GM12878 (cell line): ENCODE results near the gene RPL10A. TPM values are rescaled to one million over a fixed set of nuclear protein-coding genes. Genes with fewer than 3 reads are reported as not detected.
"Not testable (repeated sequence)": the region's sequence is repeated elsewhere in the genome, so short reads cannot be mapped to it uniquely, and the experiment has no call there.

Source experiments
- ATAC-seq: fragments of 200-7000 bp; cut with Tn5 transposase; 3 replicates; pipeline ENCODE4 v1.9.1; 2020; ENCODE audit warnings: mild to moderate bottlenecking, moderate library complexity
- BruUV-seq: library from RNA; stranded (reverse); fragments of 400-500 nt; replicated peaks from 2 replicates; lab custom pipeline; 2021; lab: Mats Ljungman, UMichigan
- CTCF ChIA-PET: fragments of 300-600 bp; sonication (Branson Sonifier 250); formaldehyde crosslinking; extraction: SDS; loops from one replicate; lab custom pipeline; 2021; ENCODE audit warnings: inconsistent platforms; lab: Yijun Ruan, JAX
- POLR2A ChIA-PET: fragments of 350-600 bp; formaldehyde crosslinking; extraction: SDS; loops from one replicate; lab custom pipeline; 2021; ENCODE audit warnings: inconsistent platforms; lab: Charles Lee
- RAD21 ChIA-PET: fragments of 300-600 bp; sonication (Branson Sonifier 250); formaldehyde crosslinking; loops from one replicate; lab custom pipeline; 2023; ENCODE audit warnings: antibody characterized with exemption; ENCODE audit not compliant: unreplicated experiment; lab: Charles Lee
- SMC1A ChIA-PET: fragments of 300-600 bp; sonication (Branson Sonifier 250); formaldehyde crosslinking; loops from one replicate; lab custom pipeline; 2023; ENCODE audit not compliant: unreplicated experiment, uncharacterized antibody; lab: Charles Lee
- DNase-seq: peaks from one replicate; pipeline ENCODE4 v3.0.0-alpha.2; 2011; ENCODE audit warnings: low read depth, low spot score
- FAIRE-seq: peaks from 3 replicates; lab custom pipeline; 2011; peaks lifted over from hg19 to GRCh38; lab: Jason Lieb, UNC
- H2AFZ ChIP-seq: 2 replicates; pipeline ENCODE4 v1.6.0; 2011; ENCODE audit warnings: low read depth, low read length, control low read depth; ENCODE audit not compliant: control insufficient read depth
- H3K27ac ChIP-seq: 2 replicates; pipeline ENCODE4 v1.5.1; 2011; ENCODE audit warnings: control low read depth; ENCODE audit not compliant: control insufficient read depth, insufficient read depth
- H3K27me3 ChIP-seq, 2 experiments: replicated peaks in 1 of 2; 2 replicates each; pipeline versions ENCODE4 v1.6.0 to v1.6.1; 2011; ENCODE audit warnings: low read length in 1 of 2; ENCODE audit not compliant: control insufficient read depth in 2 of 2, insufficient read depth in 2 of 2
- H3K36me3 ChIP-seq, 2 experiments: 2 replicates each; pipeline ENCODE4 v1.5.1; 2011; ENCODE audit warnings: low read length in 1 of 2; ENCODE audit not compliant: control insufficient read depth in 2 of 2, insufficient read depth in 2 of 2
- H3K4me1 ChIP-seq: 2 replicates; pipeline ENCODE4 v1.6.1; 2011; ENCODE audit warnings: mild to moderate bottlenecking, low read length, moderate library complexity, mixed read lengths; ENCODE audit not compliant: control insufficient read depth, insufficient read depth
- H3K4me2 ChIP-seq: 2 replicates; pipeline ENCODE4 v1.6.0; 2011; ENCODE audit warnings: control low read depth; ENCODE audit not compliant: control insufficient read depth, insufficient read depth
- H3K4me3 ChIP-seq: fragments of 200-600 bp; sonication (generic); 2 replicates; pipeline ENCODE4 v1.5.1; 2016
- H3K79me2 ChIP-seq: 2 replicates; pipeline ENCODE4 v1.6.0; 2011; ENCODE audit warnings: low read length; ENCODE audit not compliant: control insufficient read depth, insufficient read depth
- H3K9ac ChIP-seq: 2 replicates; pipeline ENCODE4 v1.8.0; 2011; ENCODE audit warnings: low read length, control low read depth, mixed read lengths; ENCODE audit not compliant: control insufficient read depth, insufficient read depth
- H3K9me3 ChIP-seq: replicated peaks from 3 replicates; pipeline ENCODE4 v1.5.1; 2011; ENCODE audit warnings: mild to moderate bottlenecking, low read length; ENCODE audit not compliant: control insufficient read depth, insufficient read depth
- H4K20me1 ChIP-seq: 2 replicates; pipeline ENCODE4 v1.6.0; 2011; ENCODE audit not compliant: control insufficient read depth, insufficient read depth
- EGR1 ChIP-seq, 2 experiments: IDR thresholded peaks; 1 replicate in 1 of 2; 2 replicates in 1 of 2; pipeline ENCODE4 v1.6.1; 2011 to 2012; ENCODE audit warnings: low read depth in 2 of 2, low read length in 2 of 2, borderline replicate concordance in 1 of 2, mild to moderate bottlenecking in 1 of 2, moderate library complexity in 1 of 2
- EP300 ChIP-seq, 2 experiments: fragments of 150-350 bp in 1 of 2; IDR thresholded peaks; 2 replicates each; pipeline ENCODE4 v1.6.1; 2011 to 2012; ENCODE audit warnings: low read depth in 2 of 2, low read length in 2 of 2, borderline replicate concordance in 1 of 2, improper control_type of control experiment in 1 of 2, inconsistent platforms in 1 of 2; ENCODE audit not compliant: control insufficient read depth in 1 of 2
- ESRRA ChIP-seq: IDR thresholded peaks from 2 replicates; pipeline ENCODE4 v1.6.1; 2012; ENCODE audit warnings: mild to moderate bottlenecking, low read length, improper control_type of control experiment
- IKZF2 ChIP-seq, 2 experiments: fragments of 450-650 bp; IDR thresholded peaks; 2 replicates each; pipeline ENCODE4 v1.6.1; 2017; ENCODE audit warnings: mild to moderate bottlenecking in 2 of 2, moderate library complexity in 2 of 2
- NFIC ChIP-seq: IDR thresholded peaks from 2 replicates; pipeline ENCODE4 v1.6.1; 2012; ENCODE audit warnings: low read depth, mild to moderate bottlenecking, inconsistent platforms, low read length, moderate library complexity
- WGBS: methylation state at CpG from one replicate; pipeline ENCODE4 v1.1.6; 2016; ENCODE audit warnings: low lambda C conversion rate; ENCODE audit not compliant: insufficient replicate concordance, insufficient coverage; ENCODE audit errors: missing lambda C conversion rate; 5-methylcytosine and 5-hydroxymethylcytosine counted together
- in situ Hi-C: fragments of 300-500 bp; cut with MboI; formaldehyde crosslinking; loops from 9 replicates; pipeline ENCODE4 v1.14.3; 2018; ENCODE audit warnings: mixed read lengths
- intact Hi-C: fragments of 100-400 bp; cut with micrococcal nuclease; formaldehyde crosslinking; loops from one replicate; pipeline ENCODE4 v1.14.2; 2022; ENCODE audit not compliant: unreplicated experiment
- polyA plus RNA-seq, 11 experiments: library from polyadenylated mRNA; depleted of rRNA in 4 of 11; unstranded in 6 of 11; stranded (reverse) in 5 of 11; fragments of >200 nt; fragmentation: Nextera tagmentation in 4 of 11; fragmentation: Illumina TruSeq in 1 of 11; extraction: Ambion mirVana in 4 of 11; extraction: Trizol in 1 of 11; gene quantifications; 1 replicate in 1 of 11; 2 replicates in 10 of 11; pipeline versions ENCODE4 v1.2.1 to v1.2.3, GENCODE V29; 2011 to 2016; ENCODE audit warnings: inconsistent platforms in 2 of 11, missing spikeins in 2 of 11, low read depth in 1 of 11
- total RNA-seq, 4 experiments: library from RNA; depleted of rRNA in 3 of 4; stranded (reverse); fragments of >200 nt in 3 of 4; fragmentation: Illumina TruSeq in 1 of 4; extraction: Trizol in 1 of 4; gene quantifications; 2 replicates each; pipeline versions ENCODE4 v1.2.1 to v1.2.3, GENCODE V29; 2013 to 2021

The RPL10A gene
- total and polyA plus RNA-seq, 10 of the 15 experiments (the other 5 are each of a cell fraction or from before 2014, with no cell fraction given) = 833 to 4,029 (median 2,795) TPM

- TF ChIP-seq ESRRA (no peak), IKZF2 (IDR thresholded peaks at IDR 0.05) (no peak), NFIC (no peak)
These were observed 46.4 kb downstream of the RPL10A start (continued) for GRCh38 chr6:35514587-35514986.

GRCh38 chr6:35515939-35516338, 47.7 kb downstream of the RPL10A start:
- H2AFZ ChIP-seq, H3K4me3 ChIP-seq, RAD21 ChIA-PET, H3K4me2 ChIP-seq, H3K36me3 ChIP-seq, H3K27ac ChIP-seq, in situ Hi-C loops, H3K79me2 ChIP-seq, BruUV-seq, intact Hi-C loops, H3K4me1 ChIP-seq, ATAC-seq, H3K9me3 ChIP-seq, DNase-seq, SMC1A ChIA-PET, FAIRE-seq, H3K9ac ChIP-seq, H4K20me1 ChIP-seq, H3K27me3 ChIP-seq: not testable (repeated sequence)
- CTCF ChIA-PET = interaction anchor here (0.9 kb wide), 1 partner anchor 174 kb away, joined by 3 read pairs; the partner anchor contains the start of gene PPARD
- 31% methylated on average over 6 of the region's 6 CpGs for WGBS
- POLR2A ChIA-PET = interaction anchor here (0.6 kb wide), 1 partner anchor 414 kb away, joined by 3 read pairs; no protein-coding TSS in a partner anchor

- no peak for DNase-seq
- Histone ChIP-seq H3K9ac (no peak overlapping the region), H3K4me1 (no peaks in the 10 kb centered on the region), H3K9me3 (no peaks in the 10 kb centered on the region), H3K27me3 (peaks cover 0 to 1% of the 10 kb centered on the region in 2 experiments; a peak in 2 of 4 replicates), H4K20me1 (no peaks in the 10 kb centered on the region), H3K36me3 (no peaks in the 10 kb centered on the region), H3K4me2 (no peak overlapping the region), H3K79me2 (no peaks in the 10 kb centered on the region), H3K27ac (no peak overlapping the region), H3K4me3 (no peak overlapping the region), H2AFZ (no peak overlapping the region)
- RAD21 ChIA-PET = no interaction called here
- 35% methylated on average over 6 of the region's 6 CpGs for WGBS
- in situ Hi-C loops (no loop called here), intact Hi-C loops (no loop called here)
- ATAC-seq = no peak
- no TSS peak for BruUV-seq
- CTCF ChIA-PET = interaction anchor here (0.6 to 10.7 kb wide), 5 partner anchors 25 to 484 kb away, joined by 3 to 168 read pairs (median 3); partner anchors contain the start of genes ARMC12 and PPARD
- SMC1A ChIA-PET = interaction anchor here (1.8 kb wide), 1 partner anchor 221 kb away, joined by 3 read pairs; the partner anchor contains the start of gene ARMC12
- FAIRE-seq = no peak
- no peak for TF ChIP-seq EP300 (IDR thresholded peaks at IDR 0.05; ENCODE audit: borderline replicate concordance in 1 of 2, control insufficient read depth in 1 of 2, low read depth in 2 of 2, low read length in 2 of 2)
- TF ChIP-seq EGR1 (IDR thresholded peaks at IDR 0.05; ENCODE audit: borderline replicate concordance in 1 of 2, low read depth in 2 of 2, low read length in 2 of 2) = no peak
- POLR2A ChIA-PET = interaction anchor here (0.6 to 0.7 kb wide), 2 partner anchors 64 to 1587 kb away, joined by 3 to 4 read pairs; partner anchors contain the start of gene FANCE
These were observed 48.5 kb downstream of the RPL10A start for GRCh38 chr6:35516712-35517111.
